ENCODE measurements around the gene GMPPB.
A peak's percentile ranks its signal among the peaks of the same experiment; 100 is the strongest.
"Not testable (repeated sequence)": the region's sequence is repeated elsewhere in the genome, so short reads cannot be mapped to it uniquely, and the experiment has no call there.

GMPPB gene

DNA sequence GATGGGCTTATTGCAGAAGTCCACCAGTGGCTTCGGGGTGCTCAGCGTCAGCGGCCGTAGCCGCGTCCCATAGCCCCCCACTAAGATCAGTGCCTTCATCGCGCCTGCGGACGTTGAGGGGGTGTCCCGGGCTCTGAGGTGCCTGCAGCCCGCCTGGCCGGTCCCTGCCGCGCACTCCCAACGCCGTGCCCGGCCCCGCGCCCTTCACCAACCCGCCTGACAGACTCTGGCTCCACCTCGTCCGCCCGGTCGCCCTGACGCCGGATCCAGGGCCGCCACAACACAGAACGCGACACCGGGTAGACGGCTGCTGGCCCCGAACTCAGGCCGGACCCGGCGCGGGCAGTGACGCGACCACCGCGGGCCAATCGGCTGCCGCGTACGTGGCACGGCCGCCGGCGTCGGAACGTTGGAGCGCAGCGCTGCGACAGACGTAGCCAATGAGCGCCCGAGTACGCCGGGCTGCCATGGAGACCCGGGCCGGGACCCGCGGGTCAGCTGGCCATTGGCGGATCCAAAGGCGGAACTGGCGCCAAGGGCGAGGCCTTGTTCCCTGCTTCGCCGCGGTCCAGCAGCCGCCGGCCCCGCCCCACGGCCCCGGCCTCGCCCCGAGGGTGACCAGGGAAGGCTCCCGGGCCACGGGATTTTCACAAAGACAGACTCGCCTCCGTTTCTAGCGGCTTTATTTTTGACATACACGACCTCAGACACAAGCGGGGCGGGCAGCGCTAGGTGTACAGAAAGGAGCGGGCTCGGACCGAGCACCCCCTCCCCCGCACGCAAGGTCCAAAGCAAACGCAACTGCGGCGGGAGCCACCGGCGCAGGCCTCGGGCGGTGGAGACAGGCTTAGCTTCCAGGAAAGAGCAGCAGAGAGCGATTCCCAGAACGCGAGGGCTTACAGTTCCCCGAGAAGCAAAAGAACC, at the start of gene GMPPB:
Gene GMPPB, minus strand, starts transcription at position 324 of the 924 bp plus-strand sequence. Its CDS starts 225 bp downstream, at position 99.
- DNase-seq = peak; percentile 40

DNA sequence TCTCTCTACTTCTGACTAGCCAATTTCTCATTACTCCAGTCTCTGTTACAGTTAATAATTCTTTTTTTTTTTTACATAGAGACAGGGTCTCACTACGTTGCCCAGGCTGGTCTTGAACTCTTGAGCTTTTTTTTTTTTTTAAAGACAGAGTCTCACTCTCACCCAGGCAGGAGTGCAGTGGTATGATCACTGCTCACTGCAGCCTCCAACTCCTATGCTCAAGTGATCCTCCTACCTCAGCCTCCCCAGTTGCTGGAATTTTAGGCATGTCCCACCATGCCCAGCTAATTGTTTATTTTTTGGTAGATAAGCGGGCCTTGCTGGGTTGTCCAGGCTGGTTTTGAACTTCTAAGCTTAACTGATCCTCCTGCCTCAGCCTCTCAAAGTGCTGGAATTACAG, 49.0 kb upstream of the GMPPB start:
- DNase-seq = no peak

- no peak for DNase-seq
Observed at GRCh38 chr3:49771340-49771938, 47.7 kb upstream of the GMPPB start.

DNA sequence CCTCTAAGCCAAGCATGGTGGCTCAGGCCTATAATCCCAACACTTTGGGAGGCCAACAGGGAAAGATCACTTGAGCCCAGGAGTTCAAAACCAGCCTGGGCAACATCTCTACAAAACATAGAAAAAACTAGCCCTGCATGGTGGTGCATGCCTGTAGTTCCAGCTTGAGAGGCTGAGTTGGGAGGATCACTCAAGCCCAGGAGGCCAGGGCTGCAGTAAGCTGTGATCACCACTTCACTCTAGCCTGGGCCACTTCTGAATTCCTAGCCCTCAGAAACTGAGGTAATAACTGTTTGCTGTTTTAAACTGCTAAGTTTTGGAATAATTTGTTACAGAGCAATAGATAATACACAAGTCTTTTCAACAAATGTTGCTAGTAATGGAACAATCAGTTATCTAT, 46.2 kb upstream of the GMPPB start:
- no peak for DNase-seq

GRCh38 chr3:49769286-49769915, 45.6 kb upstream of the GMPPB start:
- DNase-seq = no peak

DNA sequence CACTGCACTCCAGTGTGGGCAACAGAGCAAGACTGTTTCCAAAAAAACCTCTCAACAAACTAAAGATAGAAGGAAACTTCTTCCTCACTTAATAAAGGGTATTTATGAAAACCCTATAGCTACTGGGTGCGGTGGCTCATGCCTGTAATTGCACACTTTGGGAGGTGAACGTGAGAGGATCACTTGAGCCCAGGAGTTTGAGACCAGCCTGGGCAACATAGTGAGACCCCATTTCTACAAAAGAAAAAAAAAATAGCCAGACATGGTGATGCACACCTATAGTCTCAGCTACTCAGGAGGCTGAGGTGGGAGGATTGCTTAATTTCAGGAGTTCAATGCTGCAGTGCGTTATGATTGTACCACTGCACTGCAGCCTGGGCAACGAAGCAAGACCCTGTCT, 40.2 kb upstream of the GMPPB start:
- DNase-seq = no peak

- DNase-seq = no peak
Observed at GRCh38 chr3:49761661-49762060, 37.9 kb upstream of the GMPPB start.

DNA sequence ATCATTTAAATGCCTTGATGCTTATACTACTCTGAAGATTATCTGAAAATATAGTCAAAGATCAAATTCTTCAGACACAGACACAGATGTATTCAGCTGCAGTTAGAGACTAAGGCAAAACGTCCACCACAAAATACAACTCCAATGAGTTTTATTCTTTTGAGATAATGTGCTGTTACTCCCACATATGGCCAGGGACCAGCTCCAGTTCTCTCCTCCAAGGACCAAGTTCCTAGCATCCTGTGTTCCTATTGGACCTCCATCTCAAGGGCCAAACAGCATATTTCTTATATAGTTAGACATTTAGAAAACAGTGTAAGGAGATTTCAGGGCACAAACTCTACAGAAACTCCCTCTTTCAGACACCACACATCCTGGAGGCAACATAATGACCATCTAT, 35.5 kb upstream of the GMPPB start:
- no peak for DNase-seq

GRCh38 chr3:49757197-49757596, 33.4 kb upstream of the GMPPB start:
- DNase-seq = no peak

- no peak for DNase-seq
Observed at GRCh38 chr3:49756036-49756435, 32.3 kb upstream of the GMPPB start.

GRCh38 chr3:49754536-49754935, 30.8 kb upstream of the GMPPB start:
- DNase-seq = no peak

DNA sequence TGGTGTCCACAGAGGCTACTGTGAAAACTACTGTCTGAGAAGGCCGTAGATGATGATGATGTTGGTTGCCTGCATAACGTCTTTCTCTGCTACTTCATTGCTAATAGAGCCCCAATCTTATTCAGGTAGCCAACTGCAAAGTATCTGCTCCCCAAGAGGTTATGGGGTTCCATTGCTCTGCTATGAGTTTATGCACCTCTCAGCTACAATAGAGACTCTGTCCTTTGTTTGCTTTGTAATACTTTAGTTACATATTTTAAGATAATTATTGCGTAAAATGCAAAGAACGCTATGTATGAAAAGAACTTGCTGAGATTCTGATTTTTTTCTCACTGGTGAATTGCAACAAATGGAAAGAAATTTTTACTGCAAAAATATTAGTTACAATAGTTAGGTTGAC, 27.8 kb upstream of the GMPPB start:
- DNase-seq = no peak

DNA sequence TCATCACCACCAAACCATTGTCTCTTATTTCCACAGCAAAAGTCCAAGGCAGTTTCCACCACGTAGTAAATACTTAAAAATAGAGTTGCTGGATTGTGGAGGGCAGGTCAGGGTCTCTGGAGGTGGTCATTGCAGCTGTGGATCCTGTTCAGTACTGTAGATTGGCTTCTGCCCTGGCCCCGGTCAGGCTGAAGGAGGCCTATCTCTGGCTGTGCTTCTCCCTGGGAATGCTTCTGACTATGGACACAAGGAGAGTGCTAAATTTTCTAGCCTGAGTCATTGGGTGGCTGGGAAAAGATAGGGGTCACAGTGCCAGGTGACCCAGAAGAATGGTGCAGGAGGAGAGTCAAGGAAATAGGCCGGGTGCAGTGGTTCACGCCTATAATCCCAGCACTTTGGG, 26.3 kb upstream of the GMPPB start:
- DNase-seq = no peak

- DNase-seq = not testable (repeated sequence)
Observed at GRCh38 chr3:49748874-49749273, 25.1 kb upstream of the GMPPB start.

DNA sequence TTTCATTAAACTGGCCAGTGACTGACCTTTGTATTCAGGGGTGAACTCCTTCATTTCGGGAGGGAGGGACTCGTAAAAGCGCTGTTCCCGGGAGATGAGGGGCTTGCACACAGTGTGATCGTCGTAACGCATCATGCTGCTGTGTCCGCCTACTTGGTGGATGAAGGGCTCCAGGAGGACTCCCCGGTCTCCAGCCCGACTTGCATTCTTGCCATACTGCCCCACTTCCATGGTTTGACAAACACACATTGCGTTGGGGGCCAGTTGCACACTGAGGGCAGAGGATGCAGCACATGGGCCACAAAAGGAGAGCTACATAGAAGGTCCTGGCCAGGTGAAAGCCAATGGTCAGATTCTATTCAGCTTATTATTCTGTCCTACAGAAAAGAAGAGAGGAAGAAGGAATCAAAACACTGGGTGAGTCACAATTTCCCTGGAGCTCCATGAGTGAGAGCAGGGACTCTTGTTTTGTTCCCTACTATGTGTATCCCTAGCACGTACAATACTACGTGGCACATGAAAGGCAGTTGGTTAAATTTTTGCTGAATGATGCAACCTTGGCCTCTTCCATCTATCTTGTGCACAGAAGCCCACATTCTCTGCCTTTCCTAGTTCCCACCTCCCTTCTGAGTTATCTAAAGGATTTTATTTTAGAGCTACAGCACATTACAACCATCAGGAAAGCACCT, 24.2 kb upstream of the GMPPB start:
- DNase-seq = no peak

DNA sequence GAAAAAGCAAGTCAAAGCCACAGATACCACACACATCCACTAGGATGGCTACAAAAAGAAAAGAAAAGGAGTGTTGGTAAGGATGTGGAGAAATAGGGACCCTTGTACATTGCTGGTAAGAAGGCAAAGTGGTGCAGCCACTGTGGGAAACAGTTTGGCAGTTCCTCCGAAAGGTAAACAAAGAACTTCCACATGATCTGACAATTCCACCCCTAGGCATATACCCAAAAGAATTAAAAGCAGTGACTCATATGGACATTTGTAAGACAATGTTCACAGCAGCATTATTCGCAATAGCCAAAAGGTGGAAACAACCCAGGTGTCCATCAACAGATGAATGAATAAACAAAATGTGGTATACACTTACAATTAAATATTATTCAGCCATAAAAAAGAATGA, 22.2 kb upstream of the GMPPB start:
- no peak for DNase-seq

GRCh38 chr3:49740427-49740826, 16.7 kb upstream of the GMPPB start:
- DNase-seq = no peak

DNA sequence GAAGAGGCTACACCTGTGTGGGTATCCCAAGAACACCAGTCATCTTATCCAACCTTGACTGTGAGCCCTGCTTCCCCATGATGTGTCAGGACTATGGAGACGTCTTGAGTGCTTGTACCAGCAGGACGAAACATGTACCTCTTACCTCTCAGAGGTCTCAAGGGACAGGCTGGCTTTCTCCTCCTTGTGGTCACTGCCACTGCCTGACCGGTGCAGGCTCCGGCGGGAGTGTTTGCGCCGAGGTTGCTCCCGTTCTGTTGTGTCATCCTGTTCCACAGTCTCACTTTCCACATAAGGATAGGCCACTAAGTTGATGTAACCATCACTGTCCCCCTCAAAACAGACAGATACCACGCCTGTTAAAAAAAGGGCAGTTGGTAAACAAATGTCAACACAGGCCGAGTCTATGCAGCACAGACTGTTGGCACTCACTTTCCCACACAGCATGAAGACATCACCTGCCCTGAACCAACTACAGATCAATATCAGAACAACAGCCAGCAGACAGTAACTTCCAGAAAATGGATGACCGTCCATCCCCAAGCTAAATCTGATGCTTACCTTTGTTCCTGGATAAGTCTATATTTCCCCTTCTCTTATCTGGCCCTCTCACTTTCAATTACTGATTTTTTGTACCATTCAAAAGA, 14.4 kb upstream of the GMPPB start:
- no peak for DNase-seq

GRCh38 chr3:49734752-49735151, 11.0 kb upstream of the GMPPB start:
- no peak for DNase-seq

- no peak for DNase-seq
Observed at GRCh38 chr3:49733551-49733950, 9.8 kb upstream of the GMPPB start.

GRCh38 chr3:49732597-49732996, 8.8 kb upstream of the GMPPB start:
- no peak for DNase-seq

GRCh38 chr3:49729966-49730609, 6.3 kb upstream of the GMPPB start:
- no peak for DNase-seq

Measured in NCI-H1694 treated with DMSO at 0.1 percent for 48 hours (cell line).